ENCODE results near the gene PDE11A.

- TF ChIP-seq CTCF (conservative IDR thresholded peaks at IDR 0.05; ENCODE audit: low read depth in 2 of 2) = no peak
- TF ChIP-seq POLR2AphosphoS5 (IDR thresholded peaks at IDR 0.05; ENCODE audit: low read depth) = no peak
- TF ChIP-seq ZNF114 (CRISPR knock-in tag; IDR thresholded peaks at IDR 0.05) = no peak
- TF ChIP-seq EZH2phosphoT487 (IDR thresholded peaks at IDR 0.05; ENCODE audit: unreplicated experiment) = no peak
- TF ChIP-seq EZH2 (IDR thresholded peaks at IDR 0.05; ENCODE audit: low read depth, unreplicated experiment) = no peak
Measured at GRCh38 chr2:177649568-177650518, 422.7 kb downstream of the PDE11A start.
